ENCODE measurements around the gene NTNG1. TPM values are rescaled to one million over a fixed set of nuclear protein-coding genes. Genes with fewer than 3 reads are reported as not detected.

The NTNG1 gene
- total and polyA plus RNA-seq, 3 donors from 2014 or later: 1.8 to 2.3 (median 2.2) TPM

DNA sequence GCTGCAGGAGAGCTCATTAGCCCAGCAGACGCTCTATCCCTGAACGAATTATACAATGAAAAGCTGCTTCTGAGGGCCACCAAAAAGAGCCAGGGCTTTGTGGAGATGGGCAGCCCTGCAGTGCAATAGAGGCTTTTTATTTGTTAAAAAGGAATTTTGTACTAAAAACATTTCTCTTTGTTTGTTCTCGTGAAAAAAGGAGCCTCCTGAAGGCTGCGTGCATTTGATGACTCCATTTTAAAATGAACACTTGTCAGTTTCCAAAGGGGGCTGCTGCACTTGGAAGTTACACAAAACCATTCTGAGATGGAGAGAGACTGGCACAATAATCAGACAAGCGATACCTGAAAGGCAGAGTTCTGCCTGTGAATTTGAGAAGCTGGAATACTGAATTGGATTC is 202.8 kb downstream of the NTNG1 start:
- no peaks in the 10 kb centered on the region for H3K9me3 ChIP-seq
- no peak overlapping the region for H3K4me3 ChIP-seq
- no peaks in the 10 kb centered on the region for H3K36me3 ChIP-seq (ENCODE audit: low read depth, missing control alignments)
- intact Hi-C loops (cut with DNase I; ENCODE audit: low total_unique reads): no loop called here
- no peaks in the 10 kb centered on the region for H3K27me3 ChIP-seq
- DNase-seq: no peak
- no peak for TF ChIP-seq CTCF (IDR thresholded peaks at IDR 0.05)
- TF ChIP-seq POLR2A (IDR thresholded peaks at IDR 0.05): no peak
- 92 to 95% methylated on average over 5 of the region's 5 CpGs for WGBS, 2 donors
- no peak overlapping the region for H3K27ac ChIP-seq
- no peaks in the 10 kb centered on the region for H3K4me1 ChIP-seq

- no peak overlapping the region for H3K4me3 ChIP-seq
- WGBS, 2 donors: 32 to 71% methylated on average over 1 of the region's 1 CpG
These were observed 203.5 kb downstream of the NTNG1 start for GRCh38 chr1:107344268-107344760.

GRCh38 chr1:107344836-107345235 is 204.0 kb downstream of the NTNG1 start:
- TF ChIP-seq POLR2A (IDR thresholded peaks at IDR 0.05) (no peak), CTCF (IDR thresholded peaks at IDR 0.05) (no peak)
- no peaks in the 10 kb centered on the region for H3K9me3 ChIP-seq
- no peak overlapping the region for H3K4me3 ChIP-seq
- DNase-seq: no peak
- 43 to 49% methylated on average over 3 of the region's 3 CpGs for WGBS, 2 donors
- no peaks in the 10 kb centered on the region for H3K36me3 ChIP-seq (ENCODE audit: low read depth, missing control alignments)
- intact Hi-C loops (cut with DNase I; ENCODE audit: low total_unique reads): no loop called here
- H3K27me3 ChIP-seq: no peaks in the 10 kb centered on the region
- H3K4me1 ChIP-seq: no peaks in the 10 kb centered on the region
- no peak overlapping the region for H3K27ac ChIP-seq

More at GRCh38 chr1:107344268-107344760, 203.5 kb downstream of the NTNG1 start:
- Histone ChIP-seq H3K4me1 (no peaks in the 10 kb centered on the region), H3K36me3 (ENCODE audit: low read depth, missing control alignments) (no peaks in the 10 kb centered on the region), H3K27me3 (no peaks in the 10 kb centered on the region), H3K27ac (no peak overlapping the region), H3K9me3 (no peaks in the 10 kb centered on the region)
- no peak for TF ChIP-seq POLR2A (IDR thresholded peaks at IDR 0.05)
- no peak for TF ChIP-seq CTCF (IDR thresholded peaks at IDR 0.05)
- intact Hi-C loops (cut with DNase I; ENCODE audit: low total_unique reads): no loop called here
- no peak for DNase-seq

DNA sequence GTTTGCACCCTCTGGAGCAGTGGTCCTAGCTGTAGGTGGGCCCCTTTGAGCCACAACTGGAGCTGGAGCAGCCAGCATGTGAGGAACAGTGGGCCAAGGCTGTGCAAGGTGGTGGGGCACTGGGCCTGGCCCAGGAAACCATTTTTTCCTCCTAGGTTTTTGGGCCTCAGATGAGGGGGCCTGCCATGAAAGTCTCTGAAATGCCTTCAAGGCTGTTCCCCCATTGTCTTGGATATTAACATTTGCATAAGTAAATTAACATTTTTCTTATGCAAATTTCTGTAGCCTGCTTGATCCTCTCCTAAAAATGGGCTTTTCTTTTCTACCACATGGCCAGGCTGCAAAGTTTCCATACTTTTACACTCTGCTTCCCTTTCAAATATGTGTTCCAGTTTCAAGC is 212.0 kb downstream of the NTNG1 start:
- no peak for DNase-seq
- Histone ChIP-seq H3K4me3 (no peak overlapping the region), H3K36me3 (ENCODE audit: low read depth, missing control alignments) (no peaks in the 10 kb centered on the region), H3K9me3 (no peaks in the 10 kb centered on the region), H3K27me3 (no peaks in the 10 kb centered on the region), H3K4me1 (no peaks in the 10 kb centered on the region), H3K27ac (no peak overlapping the region)
- no peak for TF ChIP-seq POLR2A (IDR thresholded peaks at IDR 0.05)
- no peak for TF ChIP-seq CTCF (IDR thresholded peaks at IDR 0.05)
- intact Hi-C loops (cut with DNase I; ENCODE audit: low total_unique reads): no loop called here

DNA sequence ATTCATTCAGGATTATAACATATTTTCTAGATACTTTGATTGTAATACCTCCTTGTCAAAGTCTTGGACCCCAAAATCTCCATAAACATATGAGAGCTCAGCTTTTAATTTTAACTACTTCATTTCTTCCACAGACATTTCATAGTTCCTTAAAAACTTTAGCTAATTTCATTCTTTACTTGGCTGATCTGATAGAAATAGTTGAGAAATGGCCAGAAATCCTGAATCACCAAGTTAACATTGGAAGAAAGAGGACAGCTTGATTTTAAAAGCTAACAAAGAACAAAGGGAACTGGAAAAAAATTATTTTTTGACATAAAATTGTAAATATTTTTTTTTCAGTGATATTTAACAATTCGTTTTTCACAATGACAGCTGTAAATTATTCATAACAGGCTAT is 216.5 kb downstream of the NTNG1 start:
- Histone ChIP-seq H3K27me3 (no peaks in the 10 kb centered on the region), H3K36me3 (ENCODE audit: low read depth, missing control alignments) (no peaks in the 10 kb centered on the region), H3K9me3 (no peaks in the 10 kb centered on the region), H3K27ac (no peak overlapping the region), H3K4me3 (no peak overlapping the region), H3K4me1 (no peaks in the 10 kb centered on the region)
- TF ChIP-seq CTCF (IDR thresholded peaks at IDR 0.05) (no peak), POLR2A (IDR thresholded peaks at IDR 0.05) (no peak)
- no peak for DNase-seq
- 56 to 62% methylated on average over 1 of the region's 1 CpG for WGBS, 2 donors
- intact Hi-C loops (cut with DNase I; ENCODE audit: low total_unique reads): no loop called here
